MM.1S (cell line): ENCODE data around the gene POLN.

ENCODE experiments used
- DNase-seq: peaks from one replicate; pipeline ENCODE4 v3.0.0-alpha.2; 2015
- H2AFZ ChIP-seq: fragments of 300-600 bp; sonication (generic); 2 replicates; pipeline ENCODE4 v1.6.0; 2016; ENCODE audit warnings: antibody characterized with exemption, low read length
- H3F3A ChIP-seq: fragments of 300-600 bp; sonication (generic); 2 replicates; pipeline ENCODE4 v1.6.1; 2016; ENCODE audit warnings: mild to moderate bottlenecking, antibody characterized with exemption, low read length, moderate library complexity, mixed read lengths; ENCODE audit not compliant: insufficient read depth
- H3K27ac ChIP-seq: fragments of 300-600 bp; sonication (generic); 2 replicates; pipeline ENCODE4 v1.5.1; 2016; ENCODE audit warnings: mild to moderate bottlenecking, low read length
- H3K27me3 ChIP-seq: fragments of 300-600 bp; sonication (generic); replicated peaks from 2 replicates; pipeline ENCODE4 v1.6.0; 2016; ENCODE audit warnings: low read length; ENCODE audit not compliant: insufficient read depth
- H3K36me3 ChIP-seq: fragments of 300-600 bp; sonication (generic); replicated peaks from 2 replicates; pipeline ENCODE4 v1.6.1; 2016; ENCODE audit warnings: mild to moderate bottlenecking, low read length, mixed read lengths; ENCODE audit not compliant: insufficient read depth
- H3K4me1 ChIP-seq: fragments of 300-600 bp; sonication (generic); 2 replicates; pipeline ENCODE4 v1.6.1; 2016; ENCODE audit warnings: low read length, mixed read lengths
- H3K4me2 ChIP-seq: fragments of 300-600 bp; sonication (generic); 2 replicates; pipeline ENCODE4 v1.6.0; 2016; ENCODE audit warnings: low read depth, low read length
- H3K4me3 ChIP-seq: fragments of 300-600 bp; sonication (generic); 2 replicates; pipeline ENCODE4 v1.5.1; 2016; ENCODE audit warnings: low read length, mixed read lengths
- H3K79me2 ChIP-seq: fragments of 300-600 bp; sonication (generic); 2 replicates; pipeline ENCODE4 v1.6.1; 2016; ENCODE audit warnings: mixed run types, low read length, mixed read lengths
- H3K9ac ChIP-seq: fragments of 300-600 bp; sonication (generic); 2 replicates; pipeline ENCODE4 v1.6.1; 2016; ENCODE audit warnings: low read length, mixed read lengths
- H3K9me2 ChIP-seq: fragments of 300-600 bp; sonication (generic); replicated peaks from 2 replicates; pipeline ENCODE4 v1.6.1; 2016; ENCODE audit warnings: mild to moderate bottlenecking, low read length, mixed read lengths; ENCODE audit not compliant: insufficient read depth
- H3K9me3 ChIP-seq: fragments of 300-600 bp; sonication (generic); replicated peaks from 2 replicates; pipeline ENCODE4 v1.6.1; 2016; ENCODE audit warnings: mild to moderate bottlenecking, low read length, mixed read lengths; ENCODE audit not compliant: insufficient read depth
- H4K20me1 ChIP-seq: fragments of 300-600 bp; sonication (generic); 2 replicates; pipeline ENCODE4 v1.6.1; 2016; ENCODE audit warnings: mild to moderate bottlenecking, low read length, moderate library complexity, mixed read lengths; ENCODE audit not compliant: insufficient read depth
- CTCF ChIP-seq: fragments of 300-600 bp; sonication (generic); IDR thresholded peaks from 2 replicates; pipeline ENCODE4 v1.5.1; 2016; ENCODE audit warnings: antibody characterized with exemption, low read length, mixed read lengths
- EZH2 ChIP-seq: fragments of 300-600 bp; sonication (generic); optimal IDR thresholded peaks from 2 replicates; pipeline ENCODE3; 2017; ENCODE audit warnings: low read depth, mild to moderate bottlenecking, antibody characterized with exemption, low read length, mixed read lengths
- EZH2phosphoT487 ChIP-seq: fragments of 300-600 bp; sonication (generic); IDR thresholded peaks from 2 replicates; pipeline ENCODE4 v1.6.1; 2018; ENCODE audit warnings: antibody characterized with exemption, low read length

Gene POLN

GRCh38 chr4:2280531-2281300 lies 38.8 kb upstream of the POLN start:
- H3K27ac ChIP-seq = peak overlapping the region; percentile 86; the same call in 1 of the 2 replicates
- no peak for DNase-seq
- no peak overlapping the region for H3K9ac ChIP-seq
- no peaks in the 10 kb centered on the region for H3K79me2 ChIP-seq
- no peaks in the 10 kb centered on the region for H3K36me3 ChIP-seq
- H4K20me1 ChIP-seq = no peaks in the 10 kb centered on the region
- H3K9me3 ChIP-seq = no peaks in the 10 kb centered on the region
- H2AFZ ChIP-seq = no peak overlapping the region
- no peak overlapping the region for H3K4me3 ChIP-seq
- H3K4me2 ChIP-seq = no peak overlapping the region
- H3F3A ChIP-seq = peaks cover 16% of the 10 kb centered on the region
- no peaks in the 10 kb centered on the region for H3K27me3 ChIP-seq
- H3K4me1 ChIP-seq = peaks cover 20% of the 10 kb centered on the region
- TF ChIP-seq EZH2 (no peak), EZH2phosphoT487 (no peak), CTCF (no peak)
- no peaks in the 10 kb centered on the region for H3K9me2 ChIP-seq

GRCh38 chr4:2277956-2278355 lies 36.0 kb upstream of the POLN start:
- Histone ChIP-seq H3F3A (peaks cover 16% of the 10 kb centered on the region), H4K20me1 (no peaks in the 10 kb centered on the region), H3K9me2 (no peaks in the 10 kb centered on the region), H3K9me3 (no peaks in the 10 kb centered on the region), H3K79me2 (no peaks in the 10 kb centered on the region), H3K9ac (no peak overlapping the region), H3K27me3 (no peaks in the 10 kb centered on the region), H3K27ac (no peak overlapping the region), H3K4me2 (no peak overlapping the region), H3K4me1 (peaks cover 19% of the 10 kb centered on the region), H3K36me3 (no peaks in the 10 kb centered on the region), H3K4me3 (no peak overlapping the region), H2AFZ (no peak overlapping the region)
- TF ChIP-seq EZH2phosphoT487 (no peak), CTCF (no peak), EZH2 (no peak)
- DNase-seq = no peak

GRCh38 chr4:2276581-2277325 lies 34.8 kb upstream of the POLN start:
- Histone ChIP-seq H3K27me3 (no peaks in the 10 kb centered on the region), H3K9ac (no peak overlapping the region), H3K27ac (no peak overlapping the region), H3K9me2 (no peaks in the 10 kb centered on the region), H3F3A (peaks cover 4% of the 10 kb centered on the region), H2AFZ (no peak overlapping the region), H4K20me1 (no peaks in the 10 kb centered on the region), H3K4me1 (peaks cover 9% of the 10 kb centered on the region), H3K79me2 (no peaks in the 10 kb centered on the region), H3K36me3 (no peaks in the 10 kb centered on the region), H3K4me2 (no peak overlapping the region), H3K9me3 (no peaks in the 10 kb centered on the region), H3K4me3 (no peak overlapping the region)
- TF ChIP-seq CTCF = no peak
- no peak for TF ChIP-seq EZH2
- no peak for TF ChIP-seq EZH2phosphoT487
- DNase-seq = no peak
